ENCODE results near the gene MYO5A. TPM values are rescaled to one million over a fixed set of nuclear protein-coding genes. Genes with fewer than 3 reads are reported as not detected.
A peak's percentile ranks its signal among the peaks of the same experiment; 100 is the strongest.

The MYO5A gene
- polyA plus RNA-seq, 3 donors = 6.9 to 33.5 (median 16.6) TPM

- H4K20me1 ChIP-seq (ENCODE audit: insufficient read depth, low read length) = peaks cover 25% of the 10 kb centered on the region
- intact Hi-C loops (cut with micrococcal nuclease) = loop anchor here in 1 of 2 donors (5.0 kb wide), 1 partner anchor 32 kb away; no protein-coding TSS in a partner anchor
- DNase-seq = no peak
- peaks cover 37% of the 10 kb centered on the region for H3K79me2 ChIP-seq (ENCODE audit: insufficient read depth, low read length)
- H3K27ac ChIP-seq (ENCODE audit: low read depth in 1 of 2, low read length in 2 of 2) = no peak overlapping the region
- TF ChIP-seq, protein P1, sequence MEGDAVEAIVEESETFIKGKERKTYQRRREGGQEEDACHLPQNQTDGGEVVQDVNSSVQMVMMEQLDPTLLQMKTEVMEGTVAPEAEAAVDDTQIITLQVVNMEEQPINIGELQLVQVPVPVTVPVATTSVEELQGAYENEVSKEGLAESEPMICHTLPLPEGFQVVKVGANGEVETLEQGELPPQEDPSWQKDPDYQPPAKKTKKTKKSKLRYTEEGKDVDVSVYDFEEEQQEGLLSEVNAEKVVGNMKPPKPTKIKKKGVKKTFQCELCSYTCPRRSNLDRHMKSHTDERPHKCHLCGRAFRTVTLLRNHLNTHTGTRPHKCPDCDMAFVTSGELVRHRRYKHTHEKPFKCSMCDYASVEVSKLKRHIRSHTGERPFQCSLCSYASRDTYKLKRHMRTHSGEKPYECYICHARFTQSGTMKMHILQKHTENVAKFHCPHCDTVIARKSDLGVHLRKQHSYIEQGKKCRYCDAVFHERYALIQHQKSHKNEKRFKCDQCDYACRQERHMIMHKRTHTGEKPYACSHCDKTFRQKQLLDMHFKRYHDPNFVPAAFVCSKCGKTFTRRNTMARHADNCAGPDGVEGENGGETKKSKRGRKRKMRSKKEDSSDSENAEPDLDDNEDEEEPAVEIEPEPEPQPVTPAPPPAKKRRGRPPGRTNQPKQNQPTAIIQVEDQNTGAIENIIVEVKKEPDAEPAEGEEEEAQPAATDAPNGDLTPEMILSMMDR (IDR thresholded peaks at IDR 0.05) = no peak
- H2AFZ ChIP-seq (ENCODE audit: insufficient read depth, low read depth, low read length, poor library complexity, severe bottlenecking) = peak overlapping the region; percentile 98
- Mint-ChIP-seq H3K4me3 (peak overlapping the region; percentile 75 to 91), H3K9me3 (peaks cover 0 to 5% (median 0%) of the 10 kb centered on the region in 7 donors), H3K4me1 (peaks cover 30% of the 10 kb centered on the region), H3K36me3 (peaks cover 6 to 7% of the 10 kb centered on the region in 2 donors), H3K27me3 (ENCODE audit: low read depth in 3 of 3) (peaks cover 14 to 18% (median 17%) of the 10 kb centered on the region in 3 donors), H3K27ac (peak overlapping the region in 5 of 7 donors; percentile 1 to 64 (median 33))
- 45% methylated on average over 4 of the region's 11 CpGs for WGBS (ENCODE audit: insufficient coverage)
- no peaks in the 10 kb centered on the region for H3K36me3 ChIP-seq (replicated peaks in 1 of 2; ENCODE audit: control insufficient read depth in 1 of 2, insufficient read depth in 2 of 2, low read length in 2 of 2)
- peaks cover 17 to 26% of the 10 kb centered on the region in 2 donors for H3K4me1 ChIP-seq (ENCODE audit: control insufficient read depth in 1 of 2, insufficient read depth in 2 of 2, low read length in 2 of 2)
- H3K9ac ChIP-seq (ENCODE audit: insufficient read depth, low read length, poor library complexity, severe bottlenecking) = no peak overlapping the region
- H3K27me3 ChIP-seq (ENCODE audit: control insufficient read depth in 2 of 2, insufficient read depth in 2 of 2, low read length in 2 of 2) = peaks cover 8 to 18% of the 10 kb centered on the region in 2 donors
- H3K4me3 ChIP-seq (replicated peaks in 1 of 3; ENCODE audit: low read depth in 2 of 3, low read length in 3 of 3) = peak overlapping the region in 1 of 3 experiments; percentile 91
- no peaks in the 10 kb centered on the region for H3K9me3 ChIP-seq (replicated peaks in 1 of 2; ENCODE audit: control insufficient read depth in 1 of 2, insufficient read depth in 1 of 2, low read length in 2 of 2)
- H3K4me2 ChIP-seq (replicated peaks; ENCODE audit: extremely low read depth, low read length, poor library complexity, severe bottlenecking) = peak overlapping the region; percentile 95
Measured at GRCh38 chr15:52529940-52530339, 1.3 kb upstream of the MYO5A start.

DNA sequence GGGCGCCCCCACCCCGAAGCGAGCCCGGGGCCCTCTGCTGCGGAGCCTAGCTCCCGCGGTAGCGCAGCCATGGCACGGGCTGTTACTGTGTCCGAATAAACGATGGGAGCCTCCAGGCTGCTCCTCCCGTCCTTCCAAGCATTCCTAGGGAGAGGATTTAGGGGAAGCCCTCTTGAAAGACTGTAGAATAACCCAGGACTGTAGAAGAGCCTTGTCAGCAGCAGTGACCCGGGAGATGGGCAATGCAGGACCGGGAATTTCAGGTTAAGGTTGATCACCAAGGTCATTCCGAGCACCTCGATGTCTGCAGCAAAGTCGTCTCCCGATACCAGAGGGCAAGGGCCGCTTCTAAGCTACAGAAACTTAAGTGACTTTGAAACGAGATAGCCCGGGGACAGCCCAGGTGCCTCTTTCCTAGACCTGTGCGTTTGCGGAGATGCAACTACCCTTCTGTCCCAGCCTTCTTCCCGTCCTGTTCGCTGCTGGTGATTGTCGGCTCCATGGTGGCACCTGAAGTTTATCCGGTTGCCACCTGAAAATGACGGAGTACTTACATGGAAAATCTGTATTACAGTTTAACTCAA is 753 bp upstream of the MYO5A start:
- Mint-ChIP-seq H3K36me3 (peaks cover 6 to 7% of the 10 kb centered on the region in 2 donors), H3K27ac (peak overlapping the region in 5 of 7 donors; percentile 11 to 86 (median 33)), H3K4me3 (peak overlapping the region; percentile 75 to 91), H3K4me1 (peaks cover 30% of the 10 kb centered on the region), H3K27me3 (ENCODE audit: low read depth in 3 of 3) (peaks cover 14 to 18% (median 17%) of the 10 kb centered on the region in 3 donors), H3K9me3 (peaks cover 0 to 5% (median 0%) of the 10 kb centered on the region in 7 donors)
- Histone ChIP-seq H3K79me2 (ENCODE audit: insufficient read depth, low read length) (peaks cover 42% of the 10 kb centered on the region), H3K9ac (ENCODE audit: insufficient read depth, low read length, poor library complexity, severe bottlenecking) (peak overlapping the region; percentile 84), H2AFZ (ENCODE audit: insufficient read depth, low read depth, low read length, poor library complexity, severe bottlenecking) (peak overlapping the region; percentile 98), H3K9me3 (replicated peaks in 1 of 2; ENCODE audit: control insufficient read depth in 1 of 2, insufficient read depth in 1 of 2, low read length in 2 of 2) (no peaks in the 10 kb centered on the region), H3K36me3 (replicated peaks in 1 of 2; ENCODE audit: control insufficient read depth in 1 of 2, insufficient read depth in 2 of 2, low read length in 2 of 2) (no peaks in the 10 kb centered on the region), H3K4me3 (replicated peaks in 1 of 3; ENCODE audit: low read depth in 2 of 3, low read length in 3 of 3) (peak overlapping the region; percentile 33 to 91 (median 65)), H3K4me1 (ENCODE audit: control insufficient read depth in 1 of 2, insufficient read depth in 2 of 2, low read length in 2 of 2) (peaks cover 17 to 26% of the 10 kb centered on the region in 2 donors), H4K20me1 (ENCODE audit: insufficient read depth, low read length) (peaks cover 30% of the 10 kb centered on the region), H3K27ac (ENCODE audit: low read depth in 1 of 2, low read length in 2 of 2) (peak overlapping the region in 1 of 2 donors; percentile 67), H3K27me3 (ENCODE audit: control insufficient read depth in 2 of 2, insufficient read depth in 2 of 2, low read length in 2 of 2) (peaks cover 8 to 18% of the 10 kb centered on the region in 2 donors), H3K4me2 (replicated peaks; ENCODE audit: extremely low read depth, low read length, poor library complexity, severe bottlenecking) (peak overlapping the region; percentile 95)
- TF ChIP-seq, protein P1 (IDR thresholded peaks at IDR 0.05) = no peak
- intact Hi-C loops (cut with micrococcal nuclease) = loop anchor here in 1 of 2 donors (5.0 kb wide), 1 partner anchor 33 kb away; no protein-coding TSS in a partner anchor
- peak in 1 of 3 donors; percentile 4 for DNase-seq
- 2% methylated on average over 28 of the region's 28 CpGs for WGBS (ENCODE audit: insufficient coverage)
